GM12878 (cell line): Measurements from ENCODE around the gene HK1. TPM values are rescaled to one million over a fixed set of nuclear protein-coding genes. Genes with fewer than 3 reads are reported as not detected.

Source experiments
- ATAC-seq: fragments of 200-7000 bp; cut with Tn5 transposase; 3 replicates; pipeline ENCODE4 v1.9.1; 2020; ENCODE audit warnings: mild to moderate bottlenecking, moderate library complexity
- BruUV-seq: library from RNA; stranded (reverse); fragments of 400-500 nt; replicated peaks from 2 replicates; lab custom pipeline; 2021; lab: Mats Ljungman, UMichigan
- CTCF ChIA-PET: fragments of 300-600 bp; sonication (Branson Sonifier 250); formaldehyde crosslinking; extraction: SDS; loops from one replicate; lab custom pipeline; 2021; ENCODE audit warnings: inconsistent platforms; lab: Yijun Ruan, JAX
- POLR2A ChIA-PET: fragments of 350-600 bp; formaldehyde crosslinking; extraction: SDS; loops from one replicate; lab custom pipeline; 2021; ENCODE audit warnings: inconsistent platforms; lab: Charles Lee
- RAD21 ChIA-PET: fragments of 300-600 bp; sonication (Branson Sonifier 250); formaldehyde crosslinking; loops from one replicate; lab custom pipeline; 2023; ENCODE audit warnings: antibody characterized with exemption; ENCODE audit not compliant: unreplicated experiment; lab: Charles Lee
- SMC1A ChIA-PET: fragments of 300-600 bp; sonication (Branson Sonifier 250); formaldehyde crosslinking; loops from one replicate; lab custom pipeline; 2023; ENCODE audit not compliant: unreplicated experiment, uncharacterized antibody; lab: Charles Lee
- DNase-seq: peaks from one replicate; pipeline ENCODE4 v3.0.0-alpha.2; 2011; ENCODE audit warnings: low read depth, low spot score
- FAIRE-seq: peaks from 3 replicates; lab custom pipeline; 2011; peaks lifted over from hg19 to GRCh38; lab: Jason Lieb, UNC
- H2AFZ ChIP-seq: 2 replicates; pipeline ENCODE4 v1.6.0; 2011; ENCODE audit warnings: low read depth, low read length, control low read depth; ENCODE audit not compliant: control insufficient read depth
- H3K27ac ChIP-seq: 2 replicates; pipeline ENCODE4 v1.5.1; 2011; ENCODE audit warnings: control low read depth; ENCODE audit not compliant: control insufficient read depth, insufficient read depth
- H3K27me3 ChIP-seq, 2 experiments: replicated peaks in 1 of 2; 2 replicates each; pipeline versions ENCODE4 v1.6.0 to v1.6.1; 2011; ENCODE audit warnings: low read length in 1 of 2; ENCODE audit not compliant: control insufficient read depth in 2 of 2, insufficient read depth in 2 of 2
- H3K36me3 ChIP-seq, 2 experiments: 2 replicates each; pipeline ENCODE4 v1.5.1; 2011; ENCODE audit warnings: low read length in 1 of 2; ENCODE audit not compliant: control insufficient read depth in 2 of 2, insufficient read depth in 2 of 2
- H3K4me1 ChIP-seq: 2 replicates; pipeline ENCODE4 v1.6.1; 2011; ENCODE audit warnings: mild to moderate bottlenecking, low read length, moderate library complexity, mixed read lengths; ENCODE audit not compliant: control insufficient read depth, insufficient read depth
- H3K4me2 ChIP-seq: 2 replicates; pipeline ENCODE4 v1.6.0; 2011; ENCODE audit warnings: control low read depth; ENCODE audit not compliant: control insufficient read depth, insufficient read depth
- H3K4me3 ChIP-seq: fragments of 200-600 bp; sonication (generic); 2 replicates; pipeline ENCODE4 v1.5.1; 2016
- H3K79me2 ChIP-seq: 2 replicates; pipeline ENCODE4 v1.6.0; 2011; ENCODE audit warnings: low read length; ENCODE audit not compliant: control insufficient read depth, insufficient read depth
- H3K9ac ChIP-seq: 2 replicates; pipeline ENCODE4 v1.8.0; 2011; ENCODE audit warnings: low read length, control low read depth, mixed read lengths; ENCODE audit not compliant: control insufficient read depth, insufficient read depth
- H3K9me3 ChIP-seq: replicated peaks from 3 replicates; pipeline ENCODE4 v1.5.1; 2011; ENCODE audit warnings: mild to moderate bottlenecking, low read length; ENCODE audit not compliant: control insufficient read depth, insufficient read depth
- H4K20me1 ChIP-seq: 2 replicates; pipeline ENCODE4 v1.6.0; 2011; ENCODE audit not compliant: control insufficient read depth, insufficient read depth
- BCLAF1 ChIP-seq: fragments of 450-650 bp; IDR thresholded peaks from 2 replicates; pipeline ENCODE4 v1.6.1; 2017; ENCODE audit warnings: antibody characterized with exemption, mild to moderate bottlenecking, moderate library complexity
- CBFB ChIP-seq: IDR thresholded peaks from 2 replicates; pipeline ENCODE4 v1.6.1; 2016; ENCODE audit warnings: antibody characterized with exemption, low read depth
- FOS ChIP-seq: IDR thresholded peaks from 3 replicates; pipeline ENCODE4 v1.6.1; 2011; ENCODE audit warnings: borderline replicate concordance; ENCODE audit not compliant: insufficient read length; ENCODE audit errors: extremely low read depth
- IRF5 ChIP-seq: fragments of 450-650 bp; IDR thresholded peaks from 2 replicates; pipeline ENCODE4 v1.6.1; 2017; ENCODE audit warnings: borderline replicate concordance
- RUNX3 ChIP-seq: IDR thresholded peaks from 2 replicates; pipeline ENCODE4 v1.6.1; 2012; ENCODE audit warnings: low read length, inconsistent platforms
- SMAD5 ChIP-seq: IDR thresholded peaks from 2 replicates; pipeline ENCODE4 v1.6.1; 2016; ENCODE audit warnings: antibody characterized with exemption, low read depth
- SMARCA5 ChIP-seq: fragments of 450-650 bp; IDR thresholded peaks from 2 replicates; pipeline ENCODE4 v1.6.1; 2017; ENCODE audit warnings: mild to moderate bottlenecking
- SREBF2 ChIP-seq: IDR thresholded peaks from 2 replicates; pipeline ENCODE4 v1.6.1; 2012; ENCODE audit warnings: mild to moderate bottlenecking, low read length
- STAT1 ChIP-seq: fragments of 450-650 bp; conservative IDR thresholded peaks from 2 replicates; pipeline ENCODE4 v1.6.1; 2014; ENCODE audit warnings: antibody characterized with exemption, mild to moderate bottlenecking
- SUZ12 ChIP-seq: fragments of 200-600 bp; sonication (generic); IDR thresholded peaks from one replicate; pipeline ENCODE4 v1.6.1; 2018; ENCODE audit warnings: antibody characterized with exemption, mild to moderate bottlenecking; ENCODE audit not compliant: unreplicated experiment
- WRNIP1 ChIP-seq: IDR thresholded peaks from 2 replicates; pipeline ENCODE4 v1.6.1; 2011; ENCODE audit warnings: low read depth, low read length, improper control_type of control experiment, borderline replicate concordance
- YBX1 ChIP-seq: fragments of 450-650 bp; IDR thresholded peaks from 2 replicates; pipeline ENCODE4 v1.6.1; 2016; ENCODE audit warnings: antibody characterized with exemption
- ZBED1 ChIP-seq: IDR thresholded peaks from 2 replicates; pipeline ENCODE4 v1.6.1; 2016; ENCODE audit warnings: borderline replicate concordance
- ZNF622 ChIP-seq: fragments of 450-650 bp; IDR thresholded peaks from 2 replicates; pipeline ENCODE4 v1.6.1; 2017; ENCODE audit warnings: mild to moderate bottlenecking, inconsistent platforms
- WGBS: methylation state at CpG from one replicate; pipeline ENCODE4 v1.1.6; 2016; ENCODE audit warnings: low lambda C conversion rate; ENCODE audit not compliant: insufficient replicate concordance, insufficient coverage; ENCODE audit errors: missing lambda C conversion rate; 5-methylcytosine and 5-hydroxymethylcytosine counted together
- in situ Hi-C: fragments of 300-500 bp; cut with MboI; formaldehyde crosslinking; loops from 9 replicates; pipeline ENCODE4 v1.14.3; 2018; ENCODE audit warnings: mixed read lengths
- intact Hi-C: fragments of 100-400 bp; cut with micrococcal nuclease; formaldehyde crosslinking; loops from one replicate; pipeline ENCODE4 v1.14.2; 2022; ENCODE audit not compliant: unreplicated experiment
- polyA plus RNA-seq, 11 experiments: library from polyadenylated mRNA; depleted of rRNA in 4 of 11; unstranded in 6 of 11; stranded (reverse) in 5 of 11; fragments of >200 nt; fragmentation: Nextera tagmentation in 4 of 11; fragmentation: Illumina TruSeq in 1 of 11; extraction: Ambion mirVana in 4 of 11; extraction: Trizol in 1 of 11; gene quantifications; 1 replicate in 1 of 11; 2 replicates in 10 of 11; pipeline versions ENCODE4 v1.2.1 to v1.2.3, GENCODE V29; 2011 to 2016; ENCODE audit warnings: inconsistent platforms in 2 of 11, missing spikeins in 2 of 11, low read depth in 1 of 11
- total RNA-seq, 4 experiments: library from RNA; depleted of rRNA in 3 of 4; stranded (reverse); fragments of >200 nt in 3 of 4; fragmentation: Illumina TruSeq in 1 of 4; extraction: Trizol in 1 of 4; gene quantifications; 2 replicates each; pipeline versions ENCODE4 v1.2.1 to v1.2.3, GENCODE V29; 2013 to 2021
- TF ChIP-seq, protein P1 (sequence below): fragments of 450-650 bp; IDR thresholded peaks from 2 replicates; pipeline ENCODE4 v1.6.1; 2018; ENCODE audit warnings: borderline replicate concordance, mild to moderate bottlenecking; ENCODE audit not compliant: partially characterized antibody

HK1 gene
- total and polyA plus RNA-seq, 10 of the 15 experiments (the other 5 are each of a cell fraction or from before 2014, with no cell fraction given) = 3.4 to 77.3 (median 46.6) TPM

- in situ Hi-C loops = no loop called here
Observed at GRCh38 chr10:69356187-69356586, 77.9 kb downstream of the HK1 start.

More at GRCh38 chr10:69356187-69356586, 77.9 kb downstream of the HK1 start:
- CTCF ChIA-PET = no interaction called here
- intact Hi-C loops = no loop called here
- Histone ChIP-seq H3K27ac (no peak overlapping the region), H3K4me1 (no peaks in the 10 kb centered on the region), H3K36me3 (peaks cover 4 to 13% of the 10 kb centered on the region in 2 experiments), H3K79me2 (no peaks in the 10 kb centered on the region; the same call in 1 of the 2 replicates), H3K9ac (no peak overlapping the region), H3K27me3 (no peaks in the 10 kb centered on the region), H2AFZ (no peak overlapping the region), H3K9me3 (no peaks in the 10 kb centered on the region), H3K4me2 (no peak overlapping the region), H4K20me1 (no peaks in the 10 kb centered on the region), H3K4me3 (no peak overlapping the region)
- RAD21 ChIA-PET = no interaction called here
- TF ChIP-seq SREBF2 (no peak), CBFB (no peak), SMARCA5 (no peak), ZNF622 (no peak), SUZ12 (no peak), YBX1 (no peak), SMAD5 (no peak), BCLAF1 (no peak), FOS (no peak), RUNX3 (no peak), ZBED1 (no peak), WRNIP1 (no peak), STAT1 (no peak), IRF5 (no peak)
- TF ChIP-seq, protein P1, sequence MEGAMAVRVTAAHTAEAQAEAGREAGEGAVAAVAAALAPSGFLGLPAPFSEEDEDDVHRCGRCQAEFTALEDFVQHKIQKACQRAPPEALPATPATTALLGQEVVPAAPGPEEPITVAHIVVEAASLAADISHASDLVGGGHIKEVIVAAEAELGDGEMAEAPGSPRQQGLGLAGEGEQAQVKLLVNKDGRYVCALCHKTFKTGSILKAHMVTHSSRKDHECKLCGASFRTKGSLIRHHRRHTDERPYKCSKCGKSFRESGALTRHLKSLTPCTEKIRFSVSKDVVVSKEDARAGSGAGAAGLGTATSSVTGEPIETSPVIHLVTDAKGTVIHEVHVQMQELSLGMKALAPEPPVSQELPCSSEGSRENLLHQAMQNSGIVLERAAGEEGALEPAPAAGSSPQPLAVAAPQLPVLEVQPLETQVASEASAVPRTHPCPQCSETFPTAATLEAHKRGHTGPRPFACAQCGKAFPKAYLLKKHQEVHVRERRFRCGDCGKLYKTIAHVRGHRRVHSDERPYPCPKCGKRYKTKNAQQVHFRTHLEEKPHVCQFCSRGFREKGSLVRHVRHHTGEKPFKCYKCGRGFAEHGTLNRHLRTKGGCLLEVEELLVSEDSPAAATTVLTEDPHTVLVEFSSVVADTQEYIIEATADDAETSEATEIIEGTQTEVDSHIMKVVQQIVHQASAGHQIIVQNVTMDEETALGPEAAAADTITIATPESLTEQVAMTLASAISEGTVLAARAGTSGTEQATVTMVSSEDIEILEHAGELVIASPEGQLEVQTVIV = no peak
- DNase-seq (no peak), ATAC-seq (no peak), FAIRE-seq (no peak)
- no TSS peak for BruUV-seq
- WGBS = 96% methylated on average over 2 of the region's 2 CpGs
- SMC1A ChIA-PET = interaction anchor here (0.8 kb wide), 1 partner anchor 49 kb away, joined by 3 read pairs; no protein-coding TSS in a partner anchor
- POLR2A ChIA-PET = interaction anchor here (0.7 kb wide), 1 partner anchor 12 kb away, joined by 3 read pairs; no protein-coding TSS in a partner anchor
